HepG2 (cell line): ENCODE measurements around the gene UBE2D3. TPM values are rescaled to one million over a fixed set of nuclear protein-coding genes. Genes with fewer than 3 reads are reported as not detected.

Experiments used
- ELF1 ChIP-seq: sonication (generic); formaldehyde crosslinking; IDR thresholded peaks from 2 replicates; pipeline ENCODE4 v1.4.0; 2020; ENCODE audit warnings: missing genetic modification reagents
- FOXM1 ChIP-seq: sonication (generic); formaldehyde crosslinking; IDR thresholded peaks from 2 replicates; pipeline ENCODE4 v1.5.0; 2020; ENCODE audit warnings: missing genetic modification reagents
- MEF2D ChIP-seq: sonication (generic); formaldehyde crosslinking; IDR thresholded peaks from 2 replicates; pipeline ENCODE4 v1.5.1; 2020; ENCODE audit warnings: mild to moderate bottlenecking, missing genetic modification reagents
- NBN ChIP-seq: fragments of 450-650 bp; conservative IDR thresholded peaks from 2 replicates; pipeline ENCODE4 v1.6.1; 2017
- NONO ChIP-seq, 2 experiments: fragments of 450-650 bp in 1 of 2; sonication (generic) in 1 of 2; formaldehyde crosslinking in 1 of 2; IDR thresholded peaks in 1 of 2; conservative IDR thresholded peaks in 1 of 2; 2 replicates each; pipeline versions ENCODE4 v1.6.1 to v1.8.0; 2017 to 2022; ENCODE audit warnings: mild to moderate bottlenecking in 1 of 2, missing genetic modification reagents in 1 of 2, moderate library complexity in 1 of 2
- NR2F2 ChIP-seq: IDR thresholded peaks from 2 replicates; pipeline ENCODE4 v1.6.1; 2012; ENCODE audit warnings: low read depth, inconsistent platforms, borderline replicate concordance
- POLR2AphosphoS2 ChIP-seq: IDR thresholded peaks from 2 replicates; pipeline ENCODE4 v1.6.1; 2011; ENCODE audit warnings: low read depth, low read length, improper control_type of control experiment
- PTBP1 ChIP-seq: fragments of 200-400 bp; formaldehyde crosslinking; IDR thresholded peaks from 2 replicates; pipeline ENCODE4 v1.6.1; 2018; ENCODE audit warnings: low read length, low read depth; ENCODE audit not compliant: poor library complexity, severe bottlenecking
- RAD51 ChIP-seq: fragments of 450-650 bp; IDR thresholded peaks from 2 replicates; pipeline ENCODE4 v1.6.1; 2016; ENCODE audit warnings: borderline replicate concordance
- RFX3 ChIP-seq: IDR thresholded peaks from 2 replicates; pipeline ENCODE4 v1.6.1; 2016; ENCODE audit warnings: missing biosample characterization, missing genetic modification reagents
- SSRP1 ChIP-seq: IDR thresholded peaks from 2 replicates; pipeline ENCODE4 v1.6.1; 2016; ENCODE audit warnings: control low read depth
- TAF1 ChIP-seq: sonication (generic); formaldehyde crosslinking; IDR thresholded peaks from 2 replicates; pipeline ENCODE4 v1.4.0; 2020; ENCODE audit warnings: missing genetic modification reagents
- ZBTB3 ChIP-seq: sonication (generic); formaldehyde crosslinking; IDR thresholded peaks from 2 replicates; pipeline ENCODE4 v1.4.0; 2020; ENCODE audit warnings: low read depth, mild to moderate bottlenecking, moderate library complexity, missing genetic modification reagents, borderline replicate concordance
- ZKSCAN1 ChIP-seq: fragments of 150-350 bp; IDR thresholded peaks from 2 replicates; pipeline ENCODE4 v1.6.1; 2014; ENCODE audit warnings: low read length
- ZNF274 ChIP-seq: sonication (generic); formaldehyde crosslinking; IDR thresholded peaks from 2 replicates; pipeline ENCODE4 v1.5.1; 2020; ENCODE audit warnings: mild to moderate bottlenecking, missing genetic modification reagents
- ZNF768 ChIP-seq: sonication (generic); formaldehyde crosslinking; IDR thresholded peaks from 2 replicates; pipeline ENCODE4 v1.4.0; 2020; ENCODE audit warnings: missing genetic modification reagents
- ZNF772 ChIP-seq: sonication (generic); formaldehyde crosslinking; IDR thresholded peaks from 2 replicates; pipeline ENCODE4 v1.5.0; 2020; ENCODE audit warnings: mild to moderate bottlenecking, missing genetic modification reagents
- ZNF883 ChIP-seq: sonication (generic); formaldehyde crosslinking; IDR thresholded peaks from 2 replicates; pipeline ENCODE4 v1.5.1; 2020; ENCODE audit warnings: mild to moderate bottlenecking, missing genetic modification reagents; ENCODE audit errors: not compliant biosample characterization
- polyA plus RNA-seq, 8 experiments: library from polyadenylated mRNA; depleted of rRNA in 3 of 8; stranded (reverse) in 7 of 8; unstranded in 1 of 8; fragments of >200 nt; fragmentation: Illumina TruSeq in 4 of 8; extraction: Trizol in 4 of 8; gene quantifications; 2 replicates each; pipeline versions ENCODE4 v1.2.1 to v1.2.3, GENCODE V29; 2011 to 2016; ENCODE audit warnings: low read depth in 4 of 8, missing spikeins in 1 of 8, mixed read lengths in 1 of 8; ENCODE audit not compliant: insufficient read depth in 1 of 8
- total RNA-seq, 5 experiments: library from RNA; depleted of rRNA; stranded (reverse); fragments of >200 nt; fragmentation: Illumina TruSeq; extraction: Trizol; gene quantifications; 2 replicates each; pipeline ENCODE4 v1.2.3, GENCODE V29; 2016; ENCODE audit warnings: low read depth in 1 of 5
- TF ChIP-seq, protein P1 (sequence below): sonication (generic); formaldehyde crosslinking; IDR thresholded peaks from 2 replicates; pipeline ENCODE4 v1.5.0; 2020; ENCODE audit warnings: missing genetic modification reagents
- TF ChIP-seq, protein P2 (sequence below): sonication (generic); formaldehyde crosslinking; IDR thresholded peaks from 2 replicates; pipeline ENCODE4 v1.4.0; 2020; ENCODE audit warnings: mild to moderate bottlenecking, missing genetic modification reagents
- TF ChIP-seq, protein P3 (sequence below): sonication (generic); formaldehyde crosslinking; IDR thresholded peaks from 2 replicates; pipeline ENCODE4 v1.4.0; 2020; ENCODE audit warnings: mild to moderate bottlenecking, missing genetic modification reagents

UBE2D3 gene
- total and polyA plus RNA-seq, 2 of the 13 experiments (the other 11 are each of a cell fraction or from before 2014, with no cell fraction given): 224 to 293 TPM

DNA sequence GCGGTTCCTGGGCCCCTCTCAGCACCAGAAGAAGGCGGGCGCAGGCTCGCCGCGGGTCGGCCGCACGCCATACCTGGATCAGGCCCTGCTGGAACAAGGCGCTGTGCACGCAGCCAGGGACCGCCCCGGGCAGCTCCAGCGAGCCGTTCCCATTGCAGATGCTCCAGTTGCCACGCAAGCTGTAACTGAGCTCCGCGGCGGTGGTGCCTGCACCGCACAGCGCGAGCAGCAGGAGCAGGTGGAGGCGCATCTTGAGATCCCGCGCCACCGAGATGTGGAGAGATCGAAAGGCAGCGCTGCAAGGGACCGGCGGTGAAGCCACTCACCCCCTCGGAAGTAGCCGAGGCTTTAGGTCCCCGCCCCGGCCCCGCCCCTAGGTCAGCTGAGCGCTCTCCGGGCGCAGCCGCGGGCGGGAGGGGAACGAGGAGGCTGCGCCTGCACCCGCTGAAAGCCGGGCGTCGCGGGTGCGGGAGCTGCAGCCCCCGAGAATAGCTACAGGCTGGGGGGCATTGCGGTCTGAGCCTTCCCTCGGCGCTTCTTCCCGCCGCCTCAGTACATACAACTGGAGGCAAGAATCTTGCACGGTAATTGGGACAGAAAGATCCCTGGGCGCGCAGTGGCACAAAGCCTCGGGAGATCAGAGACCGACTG is 66.6 kb downstream of the UBE2D3 start, which contains the start of gene MANBA (continued):
- TF ChIP-seq ZNF883 (CRISPR knock-in tag): peak; percentile 44
- peak; percentile 85 for TF ChIP-seq ZNF768 (CRISPR knock-in tag)
- peak; percentile 29; the same call in 1 of the 2 replicates for TF ChIP-seq ELF1 (CRISPR knock-in tag)
- TF ChIP-seq RFX3: no peak
- peak; percentile 83 for TF ChIP-seq ZNF772
- TF ChIP-seq NBN: no peak
- no peak for TF ChIP-seq FOXM1 (CRISPR knock-in tag)
- no peak for TF ChIP-seq ZBTB3 (CRISPR knock-in tag)
- TF ChIP-seq RAD51: no peak
- TF ChIP-seq, protein P1, sequence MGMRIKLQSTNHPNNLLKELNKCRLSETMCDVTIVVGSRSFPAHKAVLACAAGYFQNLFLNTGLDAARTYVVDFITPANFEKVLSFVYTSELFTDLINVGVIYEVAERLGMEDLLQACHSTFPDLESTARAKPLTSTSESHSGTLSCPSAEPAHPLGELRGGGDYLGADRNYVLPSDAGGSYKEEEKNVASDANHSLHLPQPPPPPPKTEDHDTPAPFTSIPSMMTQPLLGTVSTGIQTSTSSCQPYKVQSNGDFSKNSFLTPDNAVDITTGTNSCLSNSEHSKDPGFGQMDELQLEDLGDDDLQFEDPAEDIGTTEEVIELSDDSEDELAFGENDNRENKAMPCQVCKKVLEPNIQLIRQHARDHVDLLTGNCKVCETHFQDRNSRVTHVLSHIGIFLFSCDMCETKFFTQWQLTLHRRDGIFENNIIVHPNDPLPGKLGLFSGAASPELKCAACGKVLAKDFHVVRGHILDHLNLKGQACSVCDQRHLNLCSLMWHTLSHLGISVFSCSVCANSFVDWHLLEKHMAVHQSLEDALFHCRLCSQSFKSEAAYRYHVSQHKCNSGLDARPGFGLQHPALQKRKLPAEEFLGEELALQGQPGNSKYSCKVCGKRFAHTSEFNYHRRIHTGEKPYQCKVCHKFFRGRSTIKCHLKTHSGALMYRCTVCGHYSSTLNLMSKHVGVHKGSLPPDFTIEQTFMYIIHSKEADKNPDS (CRISPR knock-in tag): no peak
- TF ChIP-seq, protein P2, sequence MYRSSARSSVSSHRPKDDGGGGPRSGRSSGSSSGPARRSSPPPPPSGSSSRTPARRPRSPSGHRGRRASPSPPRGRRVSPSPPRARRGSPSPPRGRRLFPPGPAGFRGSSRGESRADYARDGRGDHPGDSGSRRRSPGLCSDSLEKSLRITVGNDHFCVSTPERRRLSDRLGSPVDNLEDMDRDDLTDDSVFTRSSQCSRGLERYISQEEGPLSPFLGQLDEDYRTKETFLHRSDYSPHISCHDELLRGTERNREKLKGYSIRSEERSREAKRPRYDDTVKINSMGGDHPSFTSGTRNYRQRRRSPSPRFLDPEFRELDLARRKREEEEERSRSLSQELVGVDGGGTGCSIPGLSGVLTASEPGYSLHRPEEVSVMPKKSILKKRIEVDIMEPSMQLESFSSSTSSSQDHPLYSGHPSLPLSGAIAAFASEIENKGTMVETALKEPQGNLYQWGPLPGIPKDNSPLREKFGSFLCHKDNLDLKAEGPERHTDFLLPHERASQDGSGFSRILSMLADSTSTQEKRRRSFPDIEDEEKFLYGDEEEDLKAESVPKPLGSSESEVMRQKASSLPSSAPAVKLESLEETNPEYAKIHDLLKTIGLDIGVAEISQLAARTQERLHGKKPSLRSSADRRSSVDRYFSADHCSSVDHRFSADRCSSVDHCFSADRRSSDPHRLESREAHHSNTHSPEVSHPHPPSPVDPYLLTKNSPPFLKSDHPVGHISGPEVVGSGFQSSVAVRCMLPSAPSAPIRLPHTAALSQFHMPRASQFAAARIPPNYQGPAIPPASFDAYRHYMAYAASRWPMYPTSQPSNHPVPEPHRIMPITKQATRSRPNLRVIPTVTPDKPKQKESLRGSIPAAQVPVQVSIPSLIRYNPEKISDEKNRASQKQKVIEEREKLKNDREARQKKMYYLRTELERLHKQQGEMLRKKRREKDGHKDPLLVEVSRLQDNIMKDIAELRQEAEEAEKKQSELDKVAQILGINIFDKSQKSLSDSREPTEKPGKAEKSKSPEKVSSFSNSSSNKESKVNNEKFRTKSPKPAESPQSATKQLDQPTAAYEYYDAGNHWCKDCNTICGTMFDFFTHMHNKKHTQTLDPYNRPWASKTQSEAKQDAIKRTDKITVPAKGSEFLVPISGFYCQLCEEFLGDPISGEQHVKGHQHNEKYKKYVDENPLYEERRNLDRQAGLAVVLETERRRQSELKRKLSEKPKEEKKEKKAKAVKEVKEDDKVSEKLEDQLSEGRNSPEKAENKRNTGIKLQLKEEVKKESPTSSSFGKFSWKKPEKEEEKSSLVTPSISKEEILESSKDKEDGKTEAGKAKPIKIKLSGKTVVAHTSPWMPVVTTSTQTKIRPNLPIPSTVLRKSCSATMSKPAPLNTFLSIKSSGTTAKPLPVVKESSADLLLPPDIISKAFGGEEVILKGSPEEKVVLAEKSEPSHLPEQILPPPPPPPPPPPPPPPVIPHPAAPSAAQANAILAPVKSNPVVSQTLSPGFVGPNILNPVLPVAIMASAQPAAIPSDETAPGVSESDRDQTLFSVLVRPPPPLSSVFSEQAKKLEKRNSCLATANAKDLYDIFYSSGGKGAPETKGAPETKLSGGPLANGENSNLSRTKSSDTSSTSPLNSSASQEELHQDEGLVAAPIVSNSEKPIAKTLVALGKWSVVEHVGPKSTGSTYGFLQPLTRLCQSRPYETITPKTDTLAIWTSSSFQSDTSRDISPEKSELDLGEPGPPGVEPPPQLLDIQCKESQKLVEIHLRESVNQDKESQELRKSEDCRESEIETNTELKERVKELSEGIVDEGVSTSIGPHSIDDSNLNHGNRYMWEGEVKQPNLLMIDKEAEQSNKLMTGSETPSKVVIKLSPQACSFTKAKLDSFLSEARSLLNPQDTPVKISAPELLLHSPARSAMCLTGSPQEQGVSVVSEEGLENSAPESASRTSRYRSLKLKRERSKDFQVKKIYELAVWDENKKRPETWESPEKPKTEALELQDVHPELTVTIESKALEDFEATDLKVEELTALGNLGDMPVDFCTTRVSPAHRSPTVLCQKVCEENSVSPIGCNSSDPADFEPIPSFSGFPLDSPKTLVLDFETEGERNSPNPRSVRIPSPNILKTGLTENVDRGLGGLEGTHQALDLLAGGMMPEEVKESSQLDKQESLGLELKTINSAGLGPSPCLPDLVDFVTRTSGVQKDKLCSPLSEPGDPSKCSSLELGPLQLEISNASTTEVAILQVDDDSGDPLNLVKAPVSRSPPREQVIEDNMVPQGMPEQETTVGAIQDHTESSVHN (CRISPR knock-in tag): no peak
- TF ChIP-seq ZKSCAN1: no peak
- no peak for TF ChIP-seq SSRP1
- TF ChIP-seq POLR2AphosphoS2: no peak
- TF ChIP-seq, protein P3, sequence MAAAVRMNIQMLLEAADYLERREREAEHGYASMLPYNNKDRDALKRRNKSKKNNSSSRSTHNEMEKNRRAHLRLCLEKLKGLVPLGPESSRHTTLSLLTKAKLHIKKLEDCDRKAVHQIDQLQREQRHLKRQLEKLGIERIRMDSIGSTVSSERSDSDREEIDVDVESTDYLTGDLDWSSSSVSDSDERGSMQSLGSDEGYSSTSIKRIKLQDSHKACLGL (CRISPR knock-in tag): peak; percentile 45; the same call in 1 of the 2 replicates
- TF ChIP-seq NR2F2: no peak; the same call in 1 of the 2 replicates
- peak; percentile 83 for TF ChIP-seq TAF1 (CRISPR knock-in tag)
- peak; percentile 85 for TF ChIP-seq ZNF274
- no peak for TF ChIP-seq MEF2D (CRISPR knock-in tag)
- TF ChIP-seq PTBP1: no peak
- no peak for TF ChIP-seq NONO (IDR thresholded peaks at IDR 0.05)
- TF ChIP-seq NONO (CRISPR knock-in tag; conservative IDR thresholded peaks at IDR 0.05): 0 out of 2 replicates have a peak, but pooled peaks have one; percentile 63
